ENCODE measurements around the gene CNTFR.

- TF ChIP-seq POLR2AphosphoS5 (IDR thresholded peaks at IDR 0.05; ENCODE audit: low read length) (no peak), TCF7 (IDR thresholded peaks at IDR 0.05; ENCODE audit: borderline replicate concordance) (no peak), SP1 (IDR thresholded peaks at IDR 0.05; ENCODE audit: low read depth, low read length) (no peak), ZSCAN29 (IDR thresholded peaks at IDR 0.05) (no peak), RCOR1 (conservative IDR thresholded peaks at IDR 0.05; ENCODE audit: low read depth, low read length) (no peak), RAD21 (IDR thresholded peaks at IDR 0.05; ENCODE audit: insufficient read depth, low read depth, low read length) (no peak), EZH2 (IDR thresholded peaks at IDR 0.05; ENCODE audit: borderline replicate concordance, control insufficient read depth, low read depth, low read length) (no peak), BHLHE40 (IDR thresholded peaks at IDR 0.05; ENCODE audit: borderline replicate concordance in 1 of 2, low read depth in 2 of 2, low read length in 1 of 2) (no peak), ZNF274 (IDR thresholded peaks at IDR 0.05; ENCODE audit: insufficient read depth, insufficient read length) (no peak), PML (IDR thresholded peaks at IDR 0.05; ENCODE audit: low read length) (no peak)
Observed at GRCh38 chr9:34579808-34580163, 9.7 kb downstream of the CNTFR start.
